ENCODE results near the gene CCDC106. TPM values are rescaled to one million over a fixed set of nuclear protein-coding genes. Genes with fewer than 3 reads are reported as not detected.

Gene CCDC106
- total RNA-seq, 1 donor from 2014 or later: 12.2 TPM

DNA sequence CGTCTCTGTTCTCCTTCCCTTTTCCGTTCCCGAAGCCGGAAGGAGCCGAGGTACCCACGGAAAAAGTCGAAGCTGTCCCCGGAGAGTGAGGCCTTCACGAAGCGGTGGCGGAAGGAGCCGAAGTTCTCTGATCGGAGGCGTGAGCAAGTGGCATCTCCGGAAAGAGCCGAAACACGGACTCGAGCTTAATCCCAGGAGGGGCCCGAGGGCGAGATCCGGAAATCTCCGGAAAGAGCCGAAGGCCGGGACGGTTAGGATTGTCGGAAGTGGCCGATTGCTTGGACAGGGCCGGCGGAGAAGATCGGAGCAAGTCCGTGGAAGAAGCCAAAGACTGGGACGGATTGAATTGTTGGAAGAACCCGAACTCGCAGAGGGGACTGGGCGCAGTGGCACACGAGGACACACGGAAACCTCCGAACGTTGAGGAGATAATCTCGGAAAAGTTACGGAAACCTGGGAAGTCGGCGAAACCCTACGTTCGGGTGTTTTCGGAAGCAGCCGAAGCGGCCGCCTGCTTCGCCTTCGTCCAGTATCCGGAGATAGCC is 6.4 kb downstream of the CCDC106 start:
- H3K27ac Mint-ChIP-seq (ENCODE audit: unreplicated experiment): peak overlapping the region; percentile 100
- peak overlapping the region; percentile 99 for H3K27ac ChIP-seq (ENCODE audit: low read depth, low read length)
- peak overlapping the region; percentile 96 for H3K4me3 Mint-ChIP-seq (ENCODE audit: unreplicated experiment)
- peaks cover 20% of the 10 kb centered on the region for H3K4me1 Mint-ChIP-seq (ENCODE audit: low read depth, unreplicated experiment)
- no peaks in the 10 kb centered on the region for H3K27me3 Mint-ChIP-seq (ENCODE audit: low read depth, unreplicated experiment)
- peaks cover 40% of the 10 kb centered on the region for H4K20me1 ChIP-seq (ENCODE audit: insufficient read depth, low read length)
- TF ChIP-seq EZH2 (IDR thresholded peaks at IDR 0.05; ENCODE audit: insufficient read depth, low read length): no peak
- TF ChIP-seq, protein P1, sequence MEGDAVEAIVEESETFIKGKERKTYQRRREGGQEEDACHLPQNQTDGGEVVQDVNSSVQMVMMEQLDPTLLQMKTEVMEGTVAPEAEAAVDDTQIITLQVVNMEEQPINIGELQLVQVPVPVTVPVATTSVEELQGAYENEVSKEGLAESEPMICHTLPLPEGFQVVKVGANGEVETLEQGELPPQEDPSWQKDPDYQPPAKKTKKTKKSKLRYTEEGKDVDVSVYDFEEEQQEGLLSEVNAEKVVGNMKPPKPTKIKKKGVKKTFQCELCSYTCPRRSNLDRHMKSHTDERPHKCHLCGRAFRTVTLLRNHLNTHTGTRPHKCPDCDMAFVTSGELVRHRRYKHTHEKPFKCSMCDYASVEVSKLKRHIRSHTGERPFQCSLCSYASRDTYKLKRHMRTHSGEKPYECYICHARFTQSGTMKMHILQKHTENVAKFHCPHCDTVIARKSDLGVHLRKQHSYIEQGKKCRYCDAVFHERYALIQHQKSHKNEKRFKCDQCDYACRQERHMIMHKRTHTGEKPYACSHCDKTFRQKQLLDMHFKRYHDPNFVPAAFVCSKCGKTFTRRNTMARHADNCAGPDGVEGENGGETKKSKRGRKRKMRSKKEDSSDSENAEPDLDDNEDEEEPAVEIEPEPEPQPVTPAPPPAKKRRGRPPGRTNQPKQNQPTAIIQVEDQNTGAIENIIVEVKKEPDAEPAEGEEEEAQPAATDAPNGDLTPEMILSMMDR (IDR thresholded peaks at IDR 0.05; ENCODE audit: insufficient read depth, low read depth, low read length): no peak
- peaks cover 16% of the 10 kb centered on the region for H3K36me3 Mint-ChIP-seq (ENCODE audit: low read depth, unreplicated experiment)
- no peaks in the 10 kb centered on the region for H3K9me3 ChIP-seq (ENCODE audit: insufficient read depth, low read depth, low read length)
- no peaks in the 10 kb centered on the region for H3K36me3 ChIP-seq (ENCODE audit: insufficient read depth, low read length)
- peak overlapping the region; percentile 96 for H2AFZ ChIP-seq (ENCODE audit: low read depth, low read length)
- peaks cover 26% of the 10 kb centered on the region for H3K4me1 ChIP-seq (ENCODE audit: insufficient read depth, low read length)
- peak overlapping the region; percentile 95 for H3K4me3 ChIP-seq (ENCODE audit: insufficient read depth, low read depth, low read length)
- H3K27me3 ChIP-seq (ENCODE audit: insufficient read depth, low read length): no peaks in the 10 kb centered on the region
- FAIRE-seq (peak; percentile 94), DNase-seq (ENCODE audit: low read depth) (peak; percentile 94)
- H3K4me2 ChIP-seq (ENCODE audit: low read length): peak overlapping the region; percentile 97
- peaks cover 46% of the 10 kb centered on the region for H3K79me2 ChIP-seq (ENCODE audit: insufficient read depth, low read length)
- H3K9me3 Mint-ChIP-seq (ENCODE audit: unreplicated experiment): no peaks in the 10 kb centered on the region
- H3K9ac ChIP-seq (ENCODE audit: low read length): peak overlapping the region; percentile 99

GRCh38 chr19:55654868-55655647 is 7.0 kb downstream of the CCDC106 start, which contains the start of gene U2AF2:
Gene U2AF2, plus strand, starts transcription at chr19:55655035. Its CDS starts 70 bp downstream, at chr19:55655105.
- no peak for DNase-seq (ENCODE audit: low read depth)
- H3K27me3 Mint-ChIP-seq (ENCODE audit: low read depth, unreplicated experiment): no peaks in the 10 kb centered on the region
- TF ChIP-seq, protein P1 (IDR thresholded peaks at IDR 0.05; ENCODE audit: insufficient read depth, low read depth, low read length): no peak
- no peak for TF ChIP-seq EZH2 (IDR thresholded peaks at IDR 0.05; ENCODE audit: insufficient read depth, low read length)
- peak within 1 kb of the TSS; percentile 97 for H3K4me2 ChIP-seq (ENCODE audit: low read length)
- H3K36me3 ChIP-seq (ENCODE audit: insufficient read depth, low read length): no peaks in the 10 kb centered on the region
- no peak for FAIRE-seq
- H2AFZ ChIP-seq (ENCODE audit: low read depth, low read length): peak within 1 kb of the TSS; percentile 96
- H3K4me1 ChIP-seq (ENCODE audit: insufficient read depth, low read length): peaks cover 26% of the 10 kb centered on the region
- H4K20me1 ChIP-seq (ENCODE audit: insufficient read depth, low read length): peaks cover 47% of the 10 kb centered on the region
- no peaks in the 10 kb centered on the region for H3K9me3 ChIP-seq (ENCODE audit: insufficient read depth, low read depth, low read length)
- no peaks in the 10 kb centered on the region for H3K9me3 Mint-ChIP-seq (ENCODE audit: unreplicated experiment)
- H3K4me1 Mint-ChIP-seq (ENCODE audit: low read depth, unreplicated experiment): peaks cover 24% of the 10 kb centered on the region
- peak within 1 kb of the TSS; percentile 99 for H3K27ac ChIP-seq (ENCODE audit: low read depth, low read length)
- no peaks in the 10 kb centered on the region for H3K27me3 ChIP-seq (ENCODE audit: insufficient read depth, low read length)
- peaks cover 16% of the 10 kb centered on the region for H3K36me3 Mint-ChIP-seq (ENCODE audit: low read depth, unreplicated experiment)
- peaks cover 53% of the 10 kb centered on the region for H3K79me2 ChIP-seq (ENCODE audit: insufficient read depth, low read length)
- H3K4me3 Mint-ChIP-seq (ENCODE audit: unreplicated experiment): peak within 1 kb of the TSS; percentile 96
- H3K4me3 ChIP-seq (ENCODE audit: insufficient read depth, low read depth, low read length): peak within 1 kb of the TSS; percentile 95
- H3K27ac Mint-ChIP-seq (ENCODE audit: unreplicated experiment): peak within 1 kb of the TSS; percentile 100
- H3K9ac ChIP-seq (ENCODE audit: low read length): peak within 1 kb of the TSS; percentile 99
